ENCODE measurements around the gene PPIH.

GRCh38 chr1:42658877-42659337, 684 bp downstream of the PPIH start:
- TF ChIP-seq, protein P1, sequence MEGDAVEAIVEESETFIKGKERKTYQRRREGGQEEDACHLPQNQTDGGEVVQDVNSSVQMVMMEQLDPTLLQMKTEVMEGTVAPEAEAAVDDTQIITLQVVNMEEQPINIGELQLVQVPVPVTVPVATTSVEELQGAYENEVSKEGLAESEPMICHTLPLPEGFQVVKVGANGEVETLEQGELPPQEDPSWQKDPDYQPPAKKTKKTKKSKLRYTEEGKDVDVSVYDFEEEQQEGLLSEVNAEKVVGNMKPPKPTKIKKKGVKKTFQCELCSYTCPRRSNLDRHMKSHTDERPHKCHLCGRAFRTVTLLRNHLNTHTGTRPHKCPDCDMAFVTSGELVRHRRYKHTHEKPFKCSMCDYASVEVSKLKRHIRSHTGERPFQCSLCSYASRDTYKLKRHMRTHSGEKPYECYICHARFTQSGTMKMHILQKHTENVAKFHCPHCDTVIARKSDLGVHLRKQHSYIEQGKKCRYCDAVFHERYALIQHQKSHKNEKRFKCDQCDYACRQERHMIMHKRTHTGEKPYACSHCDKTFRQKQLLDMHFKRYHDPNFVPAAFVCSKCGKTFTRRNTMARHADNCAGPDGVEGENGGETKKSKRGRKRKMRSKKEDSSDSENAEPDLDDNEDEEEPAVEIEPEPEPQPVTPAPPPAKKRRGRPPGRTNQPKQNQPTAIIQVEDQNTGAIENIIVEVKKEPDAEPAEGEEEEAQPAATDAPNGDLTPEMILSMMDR (IDR thresholded peaks at IDR 0.05) = no peak
- no peak for TF ChIP-seq POLR2A (IDR thresholded peaks at IDR 0.05; ENCODE audit: low read depth)
